MCF 10A (cell line): ENCODE data around the gene XYLT1. TPM values are rescaled to one million over a fixed set of nuclear protein-coding genes. Genes with fewer than 3 reads are reported as not detected.

Experiments
- BruUV-seq: library from RNA; stranded (reverse); fragments of 400-500 nt; replicated peaks from 2 replicates; lab custom pipeline; 2021; lab: Mats Ljungman, UMichigan
- CTCF ChIA-PET: fragments of 300-600 bp; sonication (Branson Sonifier 250); formaldehyde crosslinking; extraction: SDS; loops from one replicate; lab custom pipeline; 2021; ENCODE audit warnings: antibody characterized with exemption, inconsistent platforms; lab: Yijun Ruan, JAX
- POLR2A ChIA-PET: fragments of 300-600, 350-650 bp; sonication (Branson Sonifier 250); formaldehyde crosslinking; extraction: SDS; loops from one replicate; lab custom pipeline; 2020; ENCODE audit warnings: antibody characterized with exemption, inconsistent platforms; lab: Yijun Ruan, JAX
- DNase-seq: peaks from one replicate; pipeline ENCODE4 v3.0.0-alpha.2; 2018; ENCODE audit not compliant: unreplicated experiment
- H3K27ac Mint-ChIP-seq: one replicate; pipeline ENCODE4 v1.8.0; 2022; ENCODE audit warnings: mild to moderate bottlenecking, low read depth, mixed read lengths; ENCODE audit not compliant: unreplicated experiment
- H3K27me3 Mint-ChIP-seq: one replicate; pipeline ENCODE4 v1.8.0; 2022; ENCODE audit warnings: mixed read lengths; ENCODE audit not compliant: insufficient read depth, unreplicated experiment
- H3K36me3 Mint-ChIP-seq: one replicate; pipeline ENCODE4 v1.8.0; 2022; ENCODE audit warnings: mild to moderate bottlenecking, moderate library complexity, mixed read lengths; ENCODE audit not compliant: insufficient read depth, unreplicated experiment
- H3K4me1 Mint-ChIP-seq: one replicate; pipeline ENCODE4 v1.8.0; 2022; ENCODE audit warnings: mixed read lengths; ENCODE audit not compliant: insufficient read depth, unreplicated experiment
- H3K4me3 Mint-ChIP-seq: one replicate; pipeline ENCODE4 v1.8.0; 2022; ENCODE audit warnings: mild to moderate bottlenecking, moderate library complexity, mixed read lengths; ENCODE audit not compliant: unreplicated experiment
- H3K9me3 Mint-ChIP-seq: one replicate; pipeline ENCODE4 v1.8.0; 2022; ENCODE audit warnings: mixed read lengths; ENCODE audit not compliant: unreplicated experiment
- CTCF ChIP-seq: fragments of 200-600 bp; IDR thresholded peaks from one replicate; pipeline ENCODE4 v1.8.0; 2022; ENCODE audit warnings: antibody characterized with exemption, mild to moderate bottlenecking; ENCODE audit not compliant: unreplicated experiment
- intact Hi-C: fragments of 100-400 bp; cut with micrococcal nuclease; formaldehyde crosslinking; loops from 2 replicates; pipeline ENCODE4 v1.14.1; 2022
- total RNA-seq: library from RNA; stranded (reverse); gene quantifications from 2 replicates; pipeline ENCODE4 v1.2.3, GENCODE V29; 2022

The XYLT1 gene
- total RNA-seq, 1 experiment from 2014 or later: not detected

- Mint-ChIP-seq H3K27ac (no peak overlapping the region), H3K4me1 (no peaks in the 10 kb centered on the region), H3K4me3 (no peak overlapping the region), H3K9me3 (peaks cover 8% of the 10 kb centered on the region), H3K36me3 (no peaks in the 10 kb centered on the region), H3K27me3 (no peaks in the 10 kb centered on the region)
- TF ChIP-seq CTCF: no peak
- ChIA-PET POLR2A (no interaction called here), CTCF (no interaction called here)
- intact Hi-C loops: no loop called here
- no peak for DNase-seq
- BruUV-seq: no TSS peak
Observed at GRCh38 chr16:17072104-17072503, 398.7 kb downstream of the XYLT1 start.

GRCh38 chr16:17070882-17071592 is 399.7 kb downstream of the XYLT1 start:
- no peaks in the 10 kb centered on the region for H3K27me3 Mint-ChIP-seq
- no TSS peak for BruUV-seq
- ChIA-PET POLR2A (no interaction called here), CTCF (no interaction called here)
- peaks cover 8% of the 10 kb centered on the region for H3K9me3 Mint-ChIP-seq
- no peak overlapping the region for H3K27ac Mint-ChIP-seq
- intact Hi-C loops: no loop called here
- DNase-seq: no peak
- no peaks in the 10 kb centered on the region for H3K36me3 Mint-ChIP-seq
- H3K4me1 Mint-ChIP-seq: no peaks in the 10 kb centered on the region
- no peak for TF ChIP-seq CTCF
- H3K4me3 Mint-ChIP-seq: no peak overlapping the region

- no peak for DNase-seq
- intact Hi-C loops: no loop called here
- Mint-ChIP-seq H3K27me3 (no peaks in the 10 kb centered on the region), H3K36me3 (no peaks in the 10 kb centered on the region), H3K9me3 (peaks cover 17% of the 10 kb centered on the region), H3K27ac (no peak overlapping the region), H3K4me3 (no peak overlapping the region), H3K4me1 (no peaks in the 10 kb centered on the region)
- CTCF ChIA-PET: interaction anchor here (0.6 kb wide), 1 partner anchor 18 kb away, joined by 3 read pairs; no protein-coding TSS in a partner anchor
- BruUV-seq: no TSS peak
- TF ChIP-seq CTCF: no peak
- POLR2A ChIA-PET: no interaction called here
Observed at GRCh38 chr16:17069681-17070080, 401.1 kb downstream of the XYLT1 start.

- H3K9me3 Mint-ChIP-seq: peaks cover 28% of the 10 kb centered on the region
- DNase-seq: no peak
- POLR2A ChIA-PET: no interaction called here
- no peaks in the 10 kb centered on the region for H3K27me3 Mint-ChIP-seq
- no TSS peak for BruUV-seq
- H3K4me1 Mint-ChIP-seq: no peaks in the 10 kb centered on the region
- intact Hi-C loops: no loop called here
- CTCF ChIA-PET: interaction anchor here (0.6 kb wide), 1 partner anchor 13 kb away, joined by 3 read pairs; no protein-coding TSS in a partner anchor
- no peak overlapping the region for H3K4me3 Mint-ChIP-seq
- H3K27ac Mint-ChIP-seq: no peak overlapping the region
- no peak for TF ChIP-seq CTCF
- no peaks in the 10 kb centered on the region for H3K36me3 Mint-ChIP-seq
Observed at GRCh38 chr16:17068524-17068923, 402.2 kb downstream of the XYLT1 start.
